Thyroid gland (tissue), 4 donors: Measurements from ENCODE around the gene SYCP1.

Experiments
- POLR2A ChIP-seq, 2 donors: fragments of 450-650 bp; IDR thresholded peaks; one replicate each; pipeline ENCODE4 v1.6.1; 2017; ENCODE audit warnings: antibody characterized with exemption in 2 of 2, mild to moderate bottlenecking in 2 of 2, moderate library complexity in 1 of 2
- TF ChIP-seq, protein P1 (sequence below), 6 experiments: fragments of 200-600 bp in 3 of 6; fragments of 450-650 bp in 3 of 6; sonication (generic) in 3 of 6; IDR thresholded peaks; one replicate each; pipeline ENCODE4 v1.5.1; 2016 to 2019; ENCODE audit warnings: antibody characterized with exemption in 6 of 6, mild to moderate bottlenecking in 2 of 6, inconsistent platforms in 1 of 6, moderate library complexity in 1 of 6

DNA sequence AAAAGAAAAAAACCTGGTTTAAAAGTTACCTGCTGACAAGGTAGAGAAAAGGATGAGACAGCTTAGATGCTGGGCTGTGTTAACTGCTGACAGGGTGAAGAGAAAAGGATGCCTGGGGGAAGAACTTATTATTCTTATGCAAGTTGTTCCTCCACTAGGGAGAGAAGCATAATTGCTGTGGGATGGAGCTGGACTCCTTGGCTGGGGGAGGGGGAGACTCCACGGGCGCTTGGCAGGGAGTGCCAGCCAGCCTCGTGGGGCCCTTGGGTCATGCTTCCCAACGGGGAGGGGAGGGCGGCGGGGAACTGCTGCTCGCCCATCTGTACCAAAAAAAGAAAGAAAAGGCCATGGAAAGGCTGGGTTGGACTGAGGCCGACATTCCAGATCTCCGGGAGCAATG, 47.2 kb downstream of the SYCP1 start:
- TF ChIP-seq, protein P1, sequence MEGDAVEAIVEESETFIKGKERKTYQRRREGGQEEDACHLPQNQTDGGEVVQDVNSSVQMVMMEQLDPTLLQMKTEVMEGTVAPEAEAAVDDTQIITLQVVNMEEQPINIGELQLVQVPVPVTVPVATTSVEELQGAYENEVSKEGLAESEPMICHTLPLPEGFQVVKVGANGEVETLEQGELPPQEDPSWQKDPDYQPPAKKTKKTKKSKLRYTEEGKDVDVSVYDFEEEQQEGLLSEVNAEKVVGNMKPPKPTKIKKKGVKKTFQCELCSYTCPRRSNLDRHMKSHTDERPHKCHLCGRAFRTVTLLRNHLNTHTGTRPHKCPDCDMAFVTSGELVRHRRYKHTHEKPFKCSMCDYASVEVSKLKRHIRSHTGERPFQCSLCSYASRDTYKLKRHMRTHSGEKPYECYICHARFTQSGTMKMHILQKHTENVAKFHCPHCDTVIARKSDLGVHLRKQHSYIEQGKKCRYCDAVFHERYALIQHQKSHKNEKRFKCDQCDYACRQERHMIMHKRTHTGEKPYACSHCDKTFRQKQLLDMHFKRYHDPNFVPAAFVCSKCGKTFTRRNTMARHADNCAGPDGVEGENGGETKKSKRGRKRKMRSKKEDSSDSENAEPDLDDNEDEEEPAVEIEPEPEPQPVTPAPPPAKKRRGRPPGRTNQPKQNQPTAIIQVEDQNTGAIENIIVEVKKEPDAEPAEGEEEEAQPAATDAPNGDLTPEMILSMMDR (IDR thresholded peaks at IDR 0.05), result no peak
- no peak for TF ChIP-seq POLR2A (IDR thresholded peaks at IDR 0.05)
